Hypothalamus (tissue), 51 donors: Measurements from ENCODE around the gene SLC22A7.

Experiments
- DNase-seq, 51 donors: peaks; one replicate each; lab custom pipeline; 2025; lab: John Stamatoyannopoulos, UW

SLC22A7 gene

GRCh38 chr6:43264599-43265145 is 33.4 kb upstream of the SLC22A7 start:
- no peak for DNase-seq

DNA sequence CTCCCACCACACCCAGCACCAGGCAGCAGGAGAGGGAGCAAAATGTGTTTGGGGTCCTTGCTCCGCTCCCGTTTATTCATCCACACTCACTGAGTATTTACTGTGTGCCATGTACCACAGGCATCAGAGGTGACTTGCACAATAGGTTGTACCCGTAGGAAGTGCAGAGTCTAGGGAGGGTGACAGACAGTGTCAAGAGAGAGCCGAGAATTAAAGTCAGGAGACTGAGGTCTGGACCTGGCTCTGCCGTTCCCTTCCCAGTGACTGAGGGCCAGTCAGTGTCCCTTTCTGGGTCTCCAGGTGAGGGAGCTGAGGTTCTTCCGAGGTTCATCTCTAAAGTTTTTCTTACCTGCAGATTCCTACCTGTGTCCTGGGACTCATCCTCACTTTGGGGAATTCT is 32.5 kb upstream of the SLC22A7 start:
- no peak for DNase-seq

- no peak for DNase-seq
These were observed 30.3 kb upstream of the SLC22A7 start for GRCh38 chr6:43267619-43268354.

DNA sequence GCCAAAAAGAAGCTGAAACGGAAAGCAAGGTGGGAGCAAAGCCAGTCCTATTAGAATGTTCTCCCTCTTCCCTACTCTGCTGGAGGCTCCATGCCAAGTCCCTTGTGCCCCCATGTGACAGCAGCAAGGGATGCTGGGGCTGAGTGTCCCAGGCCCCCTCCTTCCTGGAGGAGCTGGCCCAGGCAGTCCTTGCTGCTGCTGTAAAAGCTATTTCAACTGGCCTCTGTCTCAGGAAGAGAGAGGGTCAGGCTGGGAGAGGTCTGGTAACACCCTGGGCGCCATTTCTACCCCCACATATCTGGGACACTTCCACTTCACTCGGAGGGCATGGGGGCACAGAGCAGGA is 29.7 kb upstream of the SLC22A7 start:
- DNase-seq: peak in 44 of 51 donors; percentile 19 to 81 (median 64)

DNA sequence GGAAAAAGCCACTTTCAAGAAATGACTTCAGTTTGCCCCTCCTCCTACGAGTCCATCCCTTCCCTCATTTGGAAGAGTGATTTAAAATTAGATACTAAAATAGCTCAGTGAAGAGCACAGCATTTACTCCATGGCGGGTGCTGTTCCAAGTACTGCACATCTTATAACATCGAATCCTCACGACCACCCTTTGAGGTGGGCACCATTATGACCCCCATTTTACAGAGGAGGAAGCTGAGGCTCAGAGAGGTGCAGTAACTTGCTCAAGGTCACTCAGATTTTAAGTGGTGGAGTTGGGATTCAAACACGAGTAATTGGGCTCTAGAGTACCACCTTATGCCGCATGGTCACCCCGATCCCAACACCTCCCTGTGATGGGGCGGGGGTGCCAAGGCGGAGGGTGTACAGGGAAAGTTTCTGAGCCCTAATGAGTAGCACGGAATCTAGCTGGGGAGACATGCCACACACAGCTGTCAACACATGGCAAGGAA is 29.2 kb upstream of the SLC22A7 start:
- DNase-seq: no peak

GRCh38 chr6:43269273-43270007 is 28.6 kb upstream of the SLC22A7 start:
- no peak for DNase-seq

DNA sequence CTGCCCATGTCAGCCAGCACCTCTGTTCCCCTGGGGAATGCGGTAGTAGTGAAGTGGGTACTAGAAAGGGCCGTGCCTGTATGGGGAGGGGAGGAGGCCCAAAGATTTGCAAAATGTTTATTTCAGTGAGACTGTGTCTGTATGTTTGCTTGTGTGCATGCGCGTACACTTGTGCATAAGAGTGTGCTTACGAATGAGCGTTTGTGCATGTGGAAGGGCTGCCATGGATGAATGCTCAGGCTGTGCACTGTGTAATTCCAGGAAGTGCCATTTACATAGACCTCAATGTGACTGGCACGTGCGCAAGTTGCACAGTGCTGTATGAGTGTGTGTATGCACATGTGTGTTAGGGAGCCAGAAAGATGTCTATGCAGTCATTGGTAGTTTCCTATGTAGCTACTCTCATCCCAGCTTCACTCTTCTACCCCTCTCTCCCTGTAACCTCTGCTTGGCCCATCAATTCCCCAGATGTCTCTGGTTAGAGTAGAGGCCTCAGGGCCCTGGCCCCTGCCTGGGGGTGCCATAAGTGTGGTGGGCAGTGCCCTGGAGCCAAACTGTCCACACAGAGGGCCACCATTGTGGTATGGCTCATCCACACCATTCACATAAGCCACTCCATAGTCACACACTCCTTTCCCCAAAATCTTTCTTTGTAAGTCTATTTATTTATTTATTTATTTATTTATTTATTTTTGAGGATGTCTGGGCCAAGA is 26.8 kb upstream of the SLC22A7 start:
- DNase-seq: no peak

GRCh38 chr6:43271944-43272343 is 26.1 kb upstream of the SLC22A7 start:
- no peak for DNase-seq

GRCh38 chr6:43273707-43274106 is 24.4 kb upstream of the SLC22A7 start:
- no peak for DNase-seq

DNA sequence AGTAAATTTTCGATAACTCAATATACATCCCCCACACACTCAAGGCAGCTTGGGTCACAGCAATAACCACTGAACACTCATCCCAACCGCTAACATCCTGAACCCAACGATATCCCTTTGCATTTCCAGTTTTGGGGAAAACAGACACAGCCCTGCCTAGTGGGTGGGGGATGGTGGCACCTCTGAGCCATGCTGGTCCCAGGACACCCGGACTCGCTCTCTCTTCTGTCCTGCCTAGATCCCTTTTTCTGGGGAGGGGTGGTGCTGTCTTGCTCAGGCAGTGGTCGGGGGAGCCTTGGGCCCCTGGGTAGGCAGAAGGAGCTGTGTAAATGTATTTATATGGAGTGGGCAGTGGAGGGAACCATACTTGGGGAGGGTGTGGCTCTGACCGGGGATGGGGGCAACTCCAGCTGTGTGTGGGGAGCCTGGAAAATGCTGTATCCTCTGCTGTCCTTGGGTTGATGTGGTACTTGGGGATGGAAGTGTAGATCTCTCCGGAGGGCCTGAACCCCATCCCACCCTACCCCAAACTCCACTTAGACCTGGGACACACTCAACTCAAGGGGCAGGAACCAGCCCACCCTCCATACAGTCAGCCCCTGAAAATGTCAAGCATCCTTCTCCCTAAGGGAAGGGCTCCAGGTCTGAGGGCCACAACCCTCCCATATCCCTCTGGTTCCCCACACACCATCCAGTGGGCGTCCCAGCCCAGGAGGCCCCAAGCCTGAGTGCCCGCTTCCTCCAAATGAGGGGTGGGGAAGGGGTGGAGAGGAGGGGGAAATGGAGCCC is 23.7 kb upstream of the SLC22A7 start:
- no peak for DNase-seq

- DNase-seq: peak in 6 of 51 donors; percentile 13 to 39 (median 28)
These were observed 23.0 kb upstream of the SLC22A7 start for GRCh38 chr6:43274916-43275597.

- peak in 1 of 51 donors; percentile 17 for DNase-seq
These were observed 22.1 kb upstream of the SLC22A7 start for GRCh38 chr6:43275801-43276576.

DNA sequence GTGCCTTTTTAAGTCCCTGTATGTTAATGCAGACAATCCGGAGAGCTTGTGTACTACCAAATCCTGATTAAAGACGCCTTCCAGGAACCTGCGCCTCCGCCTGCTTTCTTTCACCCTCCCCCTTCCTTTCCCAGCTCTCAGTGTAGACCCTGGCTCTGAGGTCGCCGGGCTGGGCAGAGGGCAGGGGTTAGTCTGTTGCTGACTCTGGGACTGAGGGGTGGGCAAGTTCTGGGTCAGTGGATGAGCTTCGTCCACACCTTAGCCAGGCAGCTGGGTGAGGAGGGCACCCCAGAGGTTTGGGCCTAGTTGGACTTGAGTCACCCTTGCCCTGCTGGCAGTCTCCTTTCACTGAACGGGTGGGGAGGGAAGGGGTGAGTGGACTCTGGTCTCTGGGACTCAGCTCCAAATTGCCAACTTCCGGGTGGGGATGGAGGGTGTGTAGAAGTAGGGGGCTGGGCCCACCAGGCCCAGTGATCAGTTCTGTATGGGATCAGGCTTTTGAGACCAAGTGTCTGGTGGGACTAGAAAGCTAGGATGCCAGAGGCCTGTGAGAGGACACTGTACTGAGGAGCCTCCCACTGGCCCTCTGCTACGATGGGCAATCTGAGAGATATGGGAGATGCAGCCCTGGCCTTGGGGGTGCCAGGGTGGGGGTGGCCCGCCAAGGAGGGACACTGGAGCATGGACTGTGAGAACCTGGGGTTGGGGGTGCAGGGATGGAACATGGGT is 21.3 kb upstream of the SLC22A7 start:
- peak in 1 of 51 donors; percentile 36 for DNase-seq

DNA sequence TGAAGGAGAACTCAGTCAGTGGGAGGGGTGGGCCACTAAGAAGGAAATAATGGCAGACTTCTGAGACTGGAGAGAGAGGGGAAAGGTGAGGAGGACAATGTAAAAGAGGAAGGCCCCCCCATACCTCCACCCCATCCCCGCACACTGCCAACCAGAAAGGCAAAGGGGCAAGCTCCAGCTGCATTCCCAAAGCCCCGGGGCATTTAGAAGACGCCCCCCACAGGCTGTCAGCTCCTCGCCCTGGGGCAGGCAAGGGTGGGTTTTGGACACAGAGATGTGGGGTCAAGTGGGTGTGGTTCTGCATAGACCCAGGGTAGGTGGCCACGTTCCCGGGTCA is 20.8 kb upstream of the SLC22A7 start:
- DNase-seq: no peak

DNA sequence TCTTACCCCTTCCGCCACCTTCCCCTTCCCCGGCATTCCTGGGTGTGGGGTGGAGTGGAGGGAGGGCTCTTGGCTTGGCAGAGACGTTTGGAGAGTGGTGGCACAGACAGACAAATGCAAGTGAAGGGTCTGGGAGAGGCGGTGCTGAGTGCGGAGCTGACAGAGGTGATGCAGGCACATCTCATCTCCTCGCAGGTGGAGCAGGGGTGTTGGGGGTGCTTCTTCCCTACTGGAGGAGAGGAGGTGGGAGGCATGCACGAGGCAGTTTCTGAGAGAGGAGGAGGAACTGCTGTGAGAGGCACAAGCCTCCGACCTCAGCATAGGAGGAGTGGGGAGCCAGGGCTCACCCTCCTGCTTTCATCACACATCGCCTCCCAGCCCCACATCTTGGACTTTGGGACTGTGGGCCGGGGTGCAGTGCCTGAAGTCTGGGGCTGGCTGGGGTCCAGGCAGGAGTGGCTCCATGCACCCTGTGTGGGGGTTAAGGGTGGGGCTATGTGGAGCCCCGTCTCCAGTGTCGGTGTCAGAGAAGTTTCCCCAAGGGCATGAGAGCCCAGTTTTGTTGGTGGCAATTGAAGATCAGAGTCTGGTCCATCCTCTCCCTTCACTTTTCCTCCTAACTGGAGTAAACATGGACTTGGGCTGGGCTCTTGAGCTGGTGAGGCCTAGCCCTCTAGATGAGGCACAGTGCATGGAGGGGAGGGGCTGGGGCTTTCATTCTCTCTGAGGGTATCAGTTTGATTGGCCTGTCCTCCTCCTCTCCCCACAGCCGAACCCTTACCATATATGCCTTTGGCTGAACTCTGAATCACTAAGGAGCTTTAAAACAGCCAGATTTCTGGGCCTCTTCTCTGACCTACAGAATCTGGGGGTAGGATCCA is 20.2 kb upstream of the SLC22A7 start:
- DNase-seq: no peak

DNA sequence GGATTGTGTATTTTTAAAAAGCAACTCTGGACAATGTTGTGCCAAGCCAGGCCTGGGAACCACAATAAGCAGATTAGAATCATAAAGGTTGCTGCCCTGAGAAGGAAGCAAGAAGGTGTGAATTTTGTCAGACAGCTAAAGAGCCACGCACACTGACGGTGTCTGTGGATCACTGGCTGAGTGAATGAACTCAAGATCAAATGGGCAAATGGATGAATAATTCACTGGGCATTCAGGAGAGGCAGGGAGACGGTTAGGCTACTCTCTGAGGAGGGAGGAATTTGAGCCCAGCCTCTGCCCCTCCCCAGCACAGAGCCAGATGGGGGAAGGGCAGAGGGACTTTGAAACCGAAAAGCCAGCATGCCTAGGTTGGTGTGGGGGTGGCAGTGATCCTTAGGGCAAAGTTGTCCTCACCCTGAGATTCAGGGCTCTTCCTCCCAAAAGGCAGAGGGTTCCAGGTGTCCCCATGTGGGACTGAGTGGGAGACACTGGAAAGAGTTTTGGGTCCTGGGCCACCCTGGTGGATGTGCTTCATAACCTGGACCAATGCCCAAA is 19.5 kb upstream of the SLC22A7 start:
- no peak for DNase-seq

DNA sequence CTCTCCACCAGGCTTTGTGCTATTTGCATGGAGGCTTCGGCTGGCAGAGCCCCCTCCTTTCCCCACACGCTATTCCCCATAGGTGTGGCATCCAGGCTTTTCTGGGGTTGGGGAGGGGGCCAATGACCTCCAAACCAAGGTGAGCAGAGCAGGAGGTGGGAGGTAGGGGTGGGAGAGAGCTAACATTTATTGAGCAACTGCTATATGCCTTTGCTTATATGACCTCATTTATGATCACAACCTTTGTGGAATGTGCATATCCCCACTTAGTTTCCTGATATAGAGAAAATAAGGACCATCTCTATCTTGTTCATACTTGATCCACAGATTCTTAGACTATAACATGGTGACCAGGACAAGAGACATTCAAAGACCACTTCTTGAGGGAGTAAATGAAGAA is 17.8 kb upstream of the SLC22A7 start:
- no peak for DNase-seq
